IMR-90 (cell line): ENCODE results near the gene ATP5PD. TPM values are rescaled to one million over a fixed set of nuclear protein-coding genes. Genes with fewer than 3 reads are reported as not detected.

Experiments used
- ATAC-seq: fragments of 200-7000 bp; cut with Tn5 transposase; 2 replicates; pipeline ENCODE4 v1.9.1; 2020; ENCODE audit warnings: low read depth, mild to moderate bottlenecking, moderate library complexity
- BruUV-seq: library from RNA; stranded (reverse); fragments of 400-500 nt; replicated peaks from 2 replicates; lab custom pipeline; 2021; lab: Mats Ljungman, UMichigan
- CTCF ChIA-PET: fragments of 300-600 bp; formaldehyde crosslinking; extraction: SDS; loops from one replicate; lab custom pipeline; 2021; ENCODE audit warnings: antibody characterized with exemption; lab: Yijun Ruan, JAX
- POLR2A ChIA-PET: fragments of 300-600 bp; sonication (Branson Sonifier 250); formaldehyde crosslinking; loops from one replicate; lab custom pipeline; 2022; ENCODE audit warnings: antibody characterized with exemption; ENCODE audit not compliant: unreplicated experiment; lab: Charles Lee
- DNase-seq: peaks from one replicate; pipeline ENCODE4 v3.0.0; 2013
- H2AFZ ChIP-seq: replicated peaks from 2 replicates; pipeline ENCODE3; 2013; ENCODE audit warnings: low read length, mild to moderate bottlenecking; ENCODE audit not compliant: poor library complexity
- H2AK5ac ChIP-seq: 2 replicates; pipeline ENCODE4 v1.6.1; 2013; ENCODE audit warnings: low read depth, low read length, inconsistent platforms
- H2AK9ac ChIP-seq: replicated peaks from 2 replicates; pipeline ENCODE3; 2013; ENCODE audit warnings: mild to moderate bottlenecking, low read depth, low read length, moderate library complexity; ENCODE audit not compliant: poor library complexity
- H2BK120ac ChIP-seq: 2 replicates; pipeline ENCODE4 v1.6.1; 2013; ENCODE audit warnings: low read depth, low read length, inconsistent platforms
- H2BK15ac ChIP-seq: 3 replicates; pipeline ENCODE4 v1.6.1; 2013; ENCODE audit warnings: low read depth, low read length, inconsistent platforms
- H2BK20ac ChIP-seq: 2 replicates; pipeline ENCODE4 v1.6.1; 2013; ENCODE audit warnings: low read depth, mild to moderate bottlenecking, inconsistent platforms, low read length, moderate library complexity
- H2BK5ac ChIP-seq: 2 replicates; pipeline ENCODE4 v1.6.1; 2013; ENCODE audit warnings: mild to moderate bottlenecking, low read depth, low read length, inconsistent platforms; ENCODE audit not compliant: poor library complexity, severe bottlenecking
- H3K14ac ChIP-seq: replicated peaks from 2 replicates; pipeline ENCODE4 v1.6.1; 2013; ENCODE audit warnings: low read depth, low read length, inconsistent platforms
- H3K18ac ChIP-seq: 2 replicates; pipeline ENCODE4 v1.6.1; 2013; ENCODE audit warnings: low read depth, low read length, control low read depth
- H3K23ac ChIP-seq: 2 replicates; pipeline ENCODE4 v1.6.1; 2013; ENCODE audit warnings: low read depth, low read length, inconsistent platforms
- H3K27ac ChIP-seq: 2 replicates; pipeline ENCODE4 v1.5.1; 2013; ENCODE audit warnings: mild to moderate bottlenecking, control low read depth, low read length; ENCODE audit not compliant: insufficient read depth
- H3K27me3 ChIP-seq: 2 replicates; pipeline ENCODE4 v1.6.1; 2013; ENCODE audit warnings: low read length; ENCODE audit not compliant: control insufficient read depth, insufficient read depth
- H3K36me3 ChIP-seq: 2 replicates; pipeline ENCODE4 v1.6.1; 2013; ENCODE audit warnings: low read length, mixed read lengths; ENCODE audit not compliant: control insufficient read depth, insufficient read depth
- H3K4ac ChIP-seq: 2 replicates; pipeline ENCODE4 v1.6.1; 2013; ENCODE audit warnings: low read depth, low read length, inconsistent platforms
- H3K4me1 ChIP-seq: 2 replicates; pipeline ENCODE4 v1.6.1; 2013; ENCODE audit warnings: low read length, mixed read lengths; ENCODE audit not compliant: control insufficient read depth, insufficient read depth
- H3K4me2 ChIP-seq: 2 replicates; pipeline ENCODE4 v1.6.1; 2013; ENCODE audit warnings: low read depth, mild to moderate bottlenecking, control low read depth, low read length, moderate library complexity
- H3K4me3 ChIP-seq: 2 replicates; pipeline ENCODE4 v1.5.1; 2013; ENCODE audit warnings: low read depth, mild to moderate bottlenecking, control low read depth, low read length, moderate library complexity; ENCODE audit not compliant: insufficient read depth
- H3K56ac ChIP-seq: 2 replicates; pipeline ENCODE4 v1.6.1; 2013; ENCODE audit warnings: low read length, inconsistent platforms; ENCODE audit not compliant: insufficient read depth; ENCODE audit errors: extremely low read depth
- H3K79me1 ChIP-seq, 2 experiments: 2 replicates each; pipeline ENCODE4 v1.6.1; 2013; ENCODE audit warnings: low read length in 2 of 2, inconsistent platforms in 1 of 2, low read depth in 1 of 2
- H3K9ac ChIP-seq: 2 replicates; pipeline ENCODE4 v1.6.1; 2013; ENCODE audit warnings: low read depth, low read length, control low read depth
- H3K9me1 ChIP-seq: 2 replicates; pipeline ENCODE4 v1.6.1; 2013; ENCODE audit warnings: low read length, inconsistent platforms; ENCODE audit not compliant: insufficient read depth
- H3K9me3 ChIP-seq: 2 replicates; pipeline ENCODE4 v1.6.1; 2013; ENCODE audit warnings: low read length; ENCODE audit not compliant: control insufficient read depth, insufficient read depth
- H4K20me1 ChIP-seq: 2 replicates; pipeline ENCODE4 v1.6.1; 2013; ENCODE audit warnings: low read length, inconsistent platforms; ENCODE audit not compliant: insufficient read depth
- H4K5ac ChIP-seq: 2 replicates; pipeline ENCODE4 v1.6.1; 2013; ENCODE audit warnings: mild to moderate bottlenecking, low read depth, low read length, control low read depth
- H4K8ac ChIP-seq, 2 experiments: 2 replicates each; pipeline ENCODE4 v1.6.1; 2013; ENCODE audit warnings: low read depth in 2 of 2, low read length in 2 of 2, control low read depth in 1 of 2, inconsistent platforms in 1 of 2
- H4K91ac ChIP-seq: 2 replicates; pipeline ENCODE4 v1.6.1; 2013; ENCODE audit warnings: low read depth, low read length, inconsistent platforms; ENCODE audit not compliant: insufficient read depth
- CEBPB ChIP-seq: IDR thresholded peaks from 2 replicates; pipeline ENCODE4 v1.6.1; 2012; ENCODE audit warnings: low read depth, low read length, improper control_type of control experiment
- CHD1 ChIP-seq: IDR thresholded peaks from 2 replicates; pipeline ENCODE4 v1.6.1; 2012; ENCODE audit warnings: low read depth, low read length, improper control_type of control experiment
- ELK1 ChIP-seq: fragments of 150-350 bp; IDR thresholded peaks from 2 replicates; pipeline ENCODE4 v1.6.1; 2016; ENCODE audit warnings: low read depth, mild to moderate bottlenecking, low read length, moderate library complexity, borderline replicate concordance
- FOS ChIP-seq: fragments of 150-350 bp; IDR thresholded peaks from 2 replicates; pipeline ENCODE4 v1.6.1; 2016; ENCODE audit warnings: low read depth, low read length
- MAFK ChIP-seq: IDR thresholded peaks from 2 replicates; pipeline ENCODE4 v1.6.1; 2012; ENCODE audit warnings: low read depth, low read length, improper control_type of control experiment
- MAZ ChIP-seq: IDR thresholded peaks from 2 replicates; pipeline ENCODE4 v1.6.1; 2012; ENCODE audit warnings: low read depth, mild to moderate bottlenecking, low read length, improper control_type of control experiment, moderate library complexity, borderline replicate concordance
- MXI1 ChIP-seq: IDR thresholded peaks from 2 replicates; pipeline ENCODE4 v1.6.1; 2012; ENCODE audit warnings: low read depth, mild to moderate bottlenecking, low read length, moderate library complexity, borderline replicate concordance
- NFE2L2 ChIP-seq: fragments of 150-350 bp; IDR thresholded peaks from 2 replicates; pipeline ENCODE4 v1.6.1; 2016; ENCODE audit warnings: low read depth, mild to moderate bottlenecking, low read length
- POLR2A ChIP-seq: IDR thresholded peaks from 2 replicates; pipeline ENCODE4 v1.6.1; 2012; ENCODE audit warnings: mild to moderate bottlenecking, low read depth, low read length
- RAD21 ChIP-seq: IDR thresholded peaks from 2 replicates; pipeline ENCODE4 v1.6.1; 2012; ENCODE audit warnings: low read length, improper control_type of control experiment
- RCOR1 ChIP-seq: IDR thresholded peaks from 2 replicates; pipeline ENCODE4 v1.6.1; 2012; ENCODE audit warnings: mild to moderate bottlenecking, low read length, improper control_type of control experiment; ENCODE audit not compliant: insufficient replicate concordance
- RFX5 ChIP-seq: IDR thresholded peaks from 2 replicates; pipeline ENCODE4 v1.8.0; 2012; ENCODE audit warnings: low read depth, mild to moderate bottlenecking, low read length, moderate library complexity
- WGBS, 2 experiments: methylation state at CpG; one replicate each; pipeline versions ENCODE4 v1.1.5 to v1.1.7; 2013; ENCODE audit warnings: missing lambda C conversion rate in 2 of 2; ENCODE audit not compliant: insufficient read length in 1 of 2; ENCODE audit errors: extremely low coverage in 2 of 2; 5-methylcytosine and 5-hydroxymethylcytosine counted together
- dilution Hi-C: fragments of 300-500 bp; cut with HindIII; formaldehyde crosslinking; loops from one replicate; pipeline ENCODE4 v1.14.3; 2018; ENCODE audit warnings: low sequenced_read_pairs; ENCODE audit not compliant: unreplicated experiment
- in situ Hi-C: fragments of 300-500 bp; cut with MboI; formaldehyde crosslinking; loops from 3 replicates; pipeline ENCODE4 v1.14.3; 2019; ENCODE audit warnings: low sequenced_read_pairs, inconsistent platforms, mixed read lengths
- intact Hi-C: fragments of 100-400 bp; cut with micrococcal nuclease; formaldehyde crosslinking; loops from 2 replicates; pipeline ENCODE4 v1.10.0; 2022
- polyA plus RNA-seq, 3 experiments: library from polyadenylated mRNA; depleted of rRNA; stranded (reverse); fragments of >200 nt; gene quantifications; 2 replicates each; pipeline ENCODE4 v1.2.3, GENCODE V29; 2012; ENCODE audit warnings: low replicate concordance in 1 of 3
- total RNA-seq: library from RNA; depleted of rRNA; stranded (reverse); fragments of >200 nt; gene quantifications from 2 replicates; pipeline ENCODE4 v1.2.3, GENCODE V29; 2012
- TF ChIP-seq, protein P1 (sequence below): conservative IDR thresholded peaks from 2 replicates; pipeline ENCODE4 v1.5.1; 2012; ENCODE audit warnings: mild to moderate bottlenecking, low read depth, low read length, improper control_type of control experiment
- TF ChIP-seq, protein P2 (sequence below): fragments of 150-350 bp; IDR thresholded peaks from 2 replicates; pipeline ENCODE4 v1.6.1; 2017; ENCODE audit warnings: mild to moderate bottlenecking, antibody characterized with exemption, low read length, low read depth

The ATP5PD gene
- total and polyA plus RNA-seq, 2 of the 4 experiments (the other 2 are of a cell fraction) = 373 to 425 TPM

DNA sequence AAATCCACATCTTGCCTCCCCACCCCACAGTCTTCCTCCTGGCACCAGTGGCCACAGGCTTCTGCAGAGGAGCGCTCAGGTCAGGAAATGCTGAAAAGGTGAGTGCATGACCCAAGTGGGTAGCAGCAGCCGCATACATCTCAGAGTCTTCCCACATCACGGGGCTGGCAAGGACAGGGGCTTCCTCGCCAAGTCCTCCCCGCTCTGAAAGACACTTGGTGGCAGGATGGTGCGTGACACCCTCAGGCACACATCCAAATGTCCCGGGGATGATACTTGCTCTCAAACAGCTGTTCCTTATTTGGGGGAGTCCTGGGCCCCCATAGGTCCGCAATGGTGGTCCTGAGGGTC lies 32.2 kb upstream of the ATP5PD start:
- Histone ChIP-seq H3K4me2 (peak overlapping the region; percentile 41), H3K56ac (peak overlapping the region; percentile 41; the same call in 1 of the 2 replicates), H2AFZ (peak overlapping the region; percentile 87), H2BK20ac (peak overlapping the region; percentile 88), H2AK5ac (peak overlapping the region; percentile 88), H4K91ac (peak overlapping the region; percentile 88), H2BK15ac (peak overlapping the region; percentile 47; the same call in 2 of the 3 replicates), H4K20me1 (no peaks in the 10 kb centered on the region), H3K27me3 (no peaks in the 10 kb centered on the region), H3K9me1 (peaks cover 21% of the 10 kb centered on the region), H4K8ac (peak overlapping the region; percentile 42 to 53; a peak in 3 of 4 replicates), H3K4me3 (no peak overlapping the region), H2AK9ac (peak overlapping the region; percentile 68), H3K4me1 (peaks cover 21% of the 10 kb centered on the region), H3K9ac (no peak overlapping the region), H3K23ac (no peak overlapping the region), H3K79me1 (no peaks in the 10 kb centered on the region), H3K9me3 (no peaks in the 10 kb centered on the region), H3K27ac (peak overlapping the region; percentile 18), H3K36me3 (no peaks in the 10 kb centered on the region), H3K14ac (peak overlapping the region; percentile 75), H3K4ac (peak overlapping the region; percentile 89), H2BK120ac (peak overlapping the region; percentile 48), H2BK5ac (peak overlapping the region; percentile 25), H4K5ac (peak overlapping the region; percentile 7; the same call in 1 of the 2 replicates), H3K18ac (peak overlapping the region; percentile 2)
- intact Hi-C loops (no loop called here), in situ Hi-C loops (no loop called here), dilution Hi-C loops (no loop called here)
- TF ChIP-seq, protein P1, sequence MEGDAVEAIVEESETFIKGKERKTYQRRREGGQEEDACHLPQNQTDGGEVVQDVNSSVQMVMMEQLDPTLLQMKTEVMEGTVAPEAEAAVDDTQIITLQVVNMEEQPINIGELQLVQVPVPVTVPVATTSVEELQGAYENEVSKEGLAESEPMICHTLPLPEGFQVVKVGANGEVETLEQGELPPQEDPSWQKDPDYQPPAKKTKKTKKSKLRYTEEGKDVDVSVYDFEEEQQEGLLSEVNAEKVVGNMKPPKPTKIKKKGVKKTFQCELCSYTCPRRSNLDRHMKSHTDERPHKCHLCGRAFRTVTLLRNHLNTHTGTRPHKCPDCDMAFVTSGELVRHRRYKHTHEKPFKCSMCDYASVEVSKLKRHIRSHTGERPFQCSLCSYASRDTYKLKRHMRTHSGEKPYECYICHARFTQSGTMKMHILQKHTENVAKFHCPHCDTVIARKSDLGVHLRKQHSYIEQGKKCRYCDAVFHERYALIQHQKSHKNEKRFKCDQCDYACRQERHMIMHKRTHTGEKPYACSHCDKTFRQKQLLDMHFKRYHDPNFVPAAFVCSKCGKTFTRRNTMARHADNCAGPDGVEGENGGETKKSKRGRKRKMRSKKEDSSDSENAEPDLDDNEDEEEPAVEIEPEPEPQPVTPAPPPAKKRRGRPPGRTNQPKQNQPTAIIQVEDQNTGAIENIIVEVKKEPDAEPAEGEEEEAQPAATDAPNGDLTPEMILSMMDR = no peak
- no peak for TF ChIP-seq POLR2A
- TF ChIP-seq MXI1 = no peak
- no peak for TF ChIP-seq ELK1
- no peak for TF ChIP-seq RFX5
- no peak for TF ChIP-seq FOS
- no peak for TF ChIP-seq CHD1
- TF ChIP-seq MAFK = no peak
- TF ChIP-seq, protein P2, sequence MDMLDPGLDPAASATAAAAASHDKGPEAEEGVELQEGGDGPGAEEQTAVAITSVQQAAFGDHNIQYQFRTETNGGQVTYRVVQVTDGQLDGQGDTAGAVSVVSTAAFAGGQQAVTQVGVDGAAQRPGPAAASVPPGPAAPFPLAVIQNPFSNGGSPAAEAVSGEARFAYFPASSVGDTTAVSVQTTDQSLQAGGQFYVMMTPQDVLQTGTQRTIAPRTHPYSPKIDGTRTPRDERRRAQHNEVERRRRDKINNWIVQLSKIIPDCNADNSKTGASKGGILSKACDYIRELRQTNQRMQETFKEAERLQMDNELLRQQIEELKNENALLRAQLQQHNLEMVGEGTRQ = no peak
- TF ChIP-seq RAD21 = no peak
- no peak for TF ChIP-seq MAZ
- no peak for TF ChIP-seq NFE2L2
- TF ChIP-seq CEBPB = no peak
- TF ChIP-seq RCOR1 = no peak
- no TSS peak for BruUV-seq
- DNase-seq (no peak), ATAC-seq (no peak)
- ChIA-PET CTCF (interaction anchor here (1.5 to 1.7 kb wide), 2 partner anchors 34 to 55 kb away, joined by 4 to 12 read pairs; no protein-coding TSS in a partner anchor), POLR2A (interaction anchor here (1.1 kb wide), 1 partner anchor 31 kb away, joined by 8 read pairs; the partner anchor contains the start of gene ARMC7)
- no CpG with 5 or more reads among the region's 8 CpGs for WGBS, 2 experiments
